ENCODE measurements around the gene PDE8B.

DNA sequence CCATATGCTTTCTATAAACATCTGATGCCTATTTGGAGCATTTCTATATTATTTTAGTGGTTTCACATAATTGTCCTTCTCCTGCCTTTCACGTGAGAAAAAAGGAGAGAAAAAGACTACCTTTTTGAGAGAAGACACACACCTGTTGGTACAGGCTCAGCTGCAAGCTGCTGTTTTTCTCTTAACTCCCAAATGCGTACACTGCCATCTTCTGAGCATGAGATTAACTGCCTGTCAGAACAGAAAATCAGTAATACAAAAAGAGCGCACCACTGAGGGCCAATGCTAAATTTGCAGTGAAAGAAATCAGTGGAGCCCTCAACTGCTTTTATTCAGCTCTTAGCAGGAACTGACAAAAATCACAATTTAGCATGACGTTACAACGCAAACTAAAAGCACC lies 226.7 kb downstream of the PDE8B start:
- TF ChIP-seq YY1 (IDR thresholded peaks at IDR 0.05) (no peak), ZBTB33 (IDR thresholded peaks at IDR 0.05) (no peak)
- TF ChIP-seq, protein P1, sequence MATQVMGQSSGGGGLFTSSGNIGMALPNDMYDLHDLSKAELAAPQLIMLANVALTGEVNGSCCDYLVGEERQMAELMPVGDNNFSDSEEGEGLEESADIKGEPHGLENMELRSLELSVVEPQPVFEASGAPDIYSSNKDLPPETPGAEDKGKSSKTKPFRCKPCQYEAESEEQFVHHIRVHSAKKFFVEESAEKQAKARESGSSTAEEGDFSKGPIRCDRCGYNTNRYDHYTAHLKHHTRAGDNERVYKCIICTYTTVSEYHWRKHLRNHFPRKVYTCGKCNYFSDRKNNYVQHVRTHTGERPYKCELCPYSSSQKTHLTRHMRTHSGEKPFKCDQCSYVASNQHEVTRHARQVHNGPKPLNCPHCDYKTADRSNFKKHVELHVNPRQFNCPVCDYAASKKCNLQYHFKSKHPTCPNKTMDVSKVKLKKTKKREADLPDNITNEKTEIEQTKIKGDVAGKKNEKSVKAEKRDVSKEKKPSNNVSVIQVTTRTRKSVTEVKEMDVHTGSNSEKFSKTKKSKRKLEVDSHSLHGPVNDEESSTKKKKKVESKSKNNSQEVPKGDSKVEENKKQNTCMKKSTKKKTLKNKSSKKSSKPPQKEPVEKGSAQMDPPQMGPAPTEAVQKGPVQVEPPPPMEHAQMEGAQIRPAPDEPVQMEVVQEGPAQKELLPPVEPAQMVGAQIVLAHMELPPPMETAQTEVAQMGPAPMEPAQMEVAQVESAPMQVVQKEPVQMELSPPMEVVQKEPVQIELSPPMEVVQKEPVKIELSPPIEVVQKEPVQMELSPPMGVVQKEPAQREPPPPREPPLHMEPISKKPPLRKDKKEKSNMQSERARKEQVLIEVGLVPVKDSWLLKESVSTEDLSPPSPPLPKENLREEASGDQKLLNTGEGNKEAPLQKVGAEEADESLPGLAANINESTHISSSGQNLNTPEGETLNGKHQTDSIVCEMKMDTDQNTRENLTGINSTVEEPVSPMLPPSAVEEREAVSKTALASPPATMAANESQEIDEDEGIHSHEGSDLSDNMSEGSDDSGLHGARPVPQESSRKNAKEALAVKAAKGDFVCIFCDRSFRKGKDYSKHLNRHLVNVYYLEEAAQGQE (IDR thresholded peaks at IDR 0.05) = no peak
